ENCODE data around the gene PBLD.
"Not testable (repeated sequence)": the region's sequence is repeated elsewhere in the genome, so short reads cannot be mapped to it uniquely, and the experiment has no call there.

Gene PBLD

GRCh38 chr10:68315582-68315981 is 17.1 kb downstream of the PBLD start:
- Histone ChIP-seq H3K4ac (ENCODE audit: low read depth, low read length) (no peak overlapping the region), H3K4me2 (ENCODE audit: low read length) (no peak overlapping the region), H2BK5ac (ENCODE audit: low read depth, low read length, poor library complexity) (no peak overlapping the region), H4K91ac (ENCODE audit: low read depth, low read length) (no peak overlapping the region), H2BK120ac (ENCODE audit: insufficient read depth, low read length, poor library complexity) (no peak overlapping the region), H3K79me1 (ENCODE audit: low read length) (no peaks in the 10 kb centered on the region), H3K9me3 (ENCODE audit: insufficient read depth, low read depth, low read length) (peaks cover 3% of the 10 kb centered on the region), H4K12ac (ENCODE audit: low read depth, low read length) (no peak overlapping the region), H3K23ac (ENCODE audit: low read length) (no peak overlapping the region), H2BK12ac (ENCODE audit: low read length) (no peak overlapping the region), H3K27ac (ENCODE audit: low read depth, low read length) (no peak overlapping the region), H3K27me3 (ENCODE audit: insufficient read depth, low read length) (no peaks in the 10 kb centered on the region), H3K18ac (ENCODE audit: low read length) (no peak overlapping the region), H3K4me3 (ENCODE audit: low read depth, low read length) (no peak overlapping the region), H4K8ac (ENCODE audit: low read depth, low read length) (no peak overlapping the region), H3K4me1 (ENCODE audit: control insufficient read depth in 1 of 2, insufficient read depth in 2 of 2, low read length in 2 of 2) (no peaks in the 10 kb centered on the region), H3K36me3 (ENCODE audit: control insufficient read depth in 1 of 2, insufficient read depth in 2 of 2, low read length in 2 of 2) (no peaks in the 10 kb centered on the region), H3K79me2 (ENCODE audit: control insufficient read depth, insufficient read depth, low read length, poor library complexity) (no peaks in the 10 kb centered on the region), H3K14ac (ENCODE audit: low read length) (no peak overlapping the region), H2AFZ (ENCODE audit: insufficient read depth, low read length, poor library complexity) (no peak overlapping the region), H3K9ac (ENCODE audit: low read length) (no peak overlapping the region), H2AK5ac (ENCODE audit: low read length) (no peak overlapping the region)
- no peak for DNase-seq
- WGBS (ENCODE audit: extremely low coverage, insufficient coverage, insufficient read length) = no CpG with 5 or more reads among the region's 1 CpG

GRCh38 chr10:68314930-68315329 is 17.8 kb downstream of the PBLD start:
- not testable (repeated sequence) for DNase-seq; H3K27ac ChIP-seq (ENCODE audit: low read depth, low read length); H3K79me1 ChIP-seq (ENCODE audit: low read length); H3K4me1 ChIP-seq (ENCODE audit: control insufficient read depth in 1 of 2, insufficient read depth in 2 of 2, low read length in 2 of 2); H3K18ac ChIP-seq (ENCODE audit: low read length); H2AFZ ChIP-seq (ENCODE audit: insufficient read depth, low read length, poor library complexity); H3K4ac ChIP-seq (ENCODE audit: low read depth, low read length); H3K4me3 ChIP-seq (ENCODE audit: low read depth, low read length); H3K23ac ChIP-seq (ENCODE audit: low read length); H3K27me3 ChIP-seq (ENCODE audit: insufficient read depth, low read length); H4K8ac ChIP-seq (ENCODE audit: low read depth, low read length); H3K36me3 ChIP-seq (ENCODE audit: control insufficient read depth in 1 of 2, insufficient read depth in 2 of 2, low read length in 2 of 2); H3K14ac ChIP-seq (ENCODE audit: low read length); H4K91ac ChIP-seq (ENCODE audit: low read depth, low read length); H2BK120ac ChIP-seq (ENCODE audit: insufficient read depth, low read length, poor library complexity); H2AK5ac ChIP-seq (ENCODE audit: low read length); H4K12ac ChIP-seq (ENCODE audit: low read depth, low read length); H3K79me2 ChIP-seq (ENCODE audit: control insufficient read depth, insufficient read depth, low read length, poor library complexity); H3K9me3 ChIP-seq (ENCODE audit: insufficient read depth, low read depth, low read length); H2BK12ac ChIP-seq (ENCODE audit: low read length); H3K4me2 ChIP-seq (ENCODE audit: low read length); H3K9ac ChIP-seq (ENCODE audit: low read length); H2BK5ac ChIP-seq (ENCODE audit: low read depth, low read length, poor library complexity)
- WGBS (ENCODE audit: extremely low coverage, insufficient coverage, insufficient read length) = no CpG with 5 or more reads among the region's 6 CpGs

- Histone ChIP-seq H3K4me3 (ENCODE audit: low read depth, low read length) (no peak overlapping the region), H3K36me3 (ENCODE audit: control insufficient read depth in 1 of 2, insufficient read depth in 2 of 2, low read length in 2 of 2) (no peaks in the 10 kb centered on the region), H3K27me3 (ENCODE audit: insufficient read depth, low read length) (no peaks in the 10 kb centered on the region), H4K8ac (ENCODE audit: low read depth, low read length) (no peak overlapping the region), H2AFZ (ENCODE audit: insufficient read depth, low read length, poor library complexity) (no peak overlapping the region), H2BK12ac (ENCODE audit: low read length) (no peak overlapping the region), H3K79me1 (ENCODE audit: low read length) (no peaks in the 10 kb centered on the region), H3K14ac (ENCODE audit: low read length) (no peak overlapping the region), H3K27ac (ENCODE audit: low read depth, low read length) (no peak overlapping the region), H2AK5ac (ENCODE audit: low read length) (no peak overlapping the region), H2BK5ac (ENCODE audit: low read depth, low read length, poor library complexity) (no peak overlapping the region), H3K9ac (ENCODE audit: low read length) (no peak overlapping the region), H3K4me2 (ENCODE audit: low read length) (no peak overlapping the region), H4K12ac (ENCODE audit: low read depth, low read length) (no peak overlapping the region), H3K79me2 (ENCODE audit: control insufficient read depth, insufficient read depth, low read length, poor library complexity) (no peaks in the 10 kb centered on the region), H3K4me1 (ENCODE audit: control insufficient read depth in 1 of 2, insufficient read depth in 2 of 2, low read length in 2 of 2) (no peaks in the 10 kb centered on the region), H3K18ac (ENCODE audit: low read length) (no peak overlapping the region), H4K91ac (ENCODE audit: low read depth, low read length) (no peak overlapping the region), H3K23ac (ENCODE audit: low read length) (no peak overlapping the region), H3K9me3 (ENCODE audit: insufficient read depth, low read depth, low read length) (no peaks in the 10 kb centered on the region), H3K4ac (ENCODE audit: low read depth, low read length) (no peak overlapping the region), H2BK120ac (ENCODE audit: insufficient read depth, low read length, poor library complexity) (no peak overlapping the region)
- DNase-seq = no peak
Observed at GRCh38 chr10:68310531-68310930, 22.2 kb downstream of the PBLD start.

GRCh38 chr10:68305854-68306253 is 26.9 kb downstream of the PBLD start:
- WGBS (ENCODE audit: extremely low coverage, insufficient coverage, insufficient read length) = no CpG with 5 or more reads among the region's 1 CpG
- no peak overlapping the region for H3K14ac ChIP-seq (ENCODE audit: low read length)
- no peaks in the 10 kb centered on the region for H3K27me3 ChIP-seq (ENCODE audit: insufficient read depth, low read length)
- no peak overlapping the region for H4K12ac ChIP-seq (ENCODE audit: low read depth, low read length)
- no peak overlapping the region for H3K23ac ChIP-seq (ENCODE audit: low read length)
- no peaks in the 10 kb centered on the region for H3K79me1 ChIP-seq (ENCODE audit: low read length)
- H2AFZ ChIP-seq (ENCODE audit: insufficient read depth, low read length, poor library complexity) = no peak overlapping the region
- H4K8ac ChIP-seq (ENCODE audit: low read depth, low read length) = no peak overlapping the region
- H3K9me3 ChIP-seq (ENCODE audit: insufficient read depth, low read depth, low read length) = no peaks in the 10 kb centered on the region
- H3K4ac ChIP-seq (ENCODE audit: low read depth, low read length) = no peak overlapping the region
- DNase-seq = no peak
- H3K4me3 ChIP-seq (ENCODE audit: low read depth, low read length) = no peak overlapping the region
- no peaks in the 10 kb centered on the region for H3K36me3 ChIP-seq (ENCODE audit: control insufficient read depth in 1 of 2, insufficient read depth in 2 of 2, low read length in 2 of 2)
- no peak overlapping the region for H2BK120ac ChIP-seq (ENCODE audit: insufficient read depth, low read length, poor library complexity)
- H2BK12ac ChIP-seq (ENCODE audit: low read length) = no peak overlapping the region
- H4K91ac ChIP-seq (ENCODE audit: low read depth, low read length) = no peak overlapping the region
- no peaks in the 10 kb centered on the region for H3K79me2 ChIP-seq (ENCODE audit: control insufficient read depth, insufficient read depth, low read length, poor library complexity)
- H3K27ac ChIP-seq (ENCODE audit: low read depth, low read length) = no peak overlapping the region
- no peak overlapping the region for H3K9ac ChIP-seq (ENCODE audit: low read length)
- H2AK5ac ChIP-seq (ENCODE audit: low read length) = no peak overlapping the region
- no peak overlapping the region for H3K4me2 ChIP-seq (ENCODE audit: low read length)
- no peak overlapping the region for H3K18ac ChIP-seq (ENCODE audit: low read length)
- H2BK5ac ChIP-seq (ENCODE audit: low read depth, low read length, poor library complexity) = no peak overlapping the region
- H3K4me1 ChIP-seq (ENCODE audit: control insufficient read depth in 1 of 2, insufficient read depth in 2 of 2, low read length in 2 of 2) = no peaks in the 10 kb centered on the region
